ENCODE measurements around the gene HOXA10.

- TF ChIP-seq POLR2AphosphoS5 (IDR thresholded peaks at IDR 0.05; ENCODE audit: borderline replicate concordance, low read depth, low read length): no peak
- TF ChIP-seq EZH2 (IDR thresholded peaks at IDR 0.05): no peak
Measured at GRCh38 chr7:27181795-27182275, 7.7 kb upstream of the HOXA10 start.

Measured in SK-N-MC (cell line).